Activated CD4-positive, alpha-beta T cell treated with anti-CD3 and anti-CD28 coated beads, Interleukin-2, amount 50 U/mL, for 48 hours (primary cell): Measurements from ENCODE around the gene ATG16L2.
"Not testable (repeated sequence)": the region's sequence is repeated elsewhere in the genome, so short reads cannot be mapped to it uniquely, and the experiment has no call there.

Experiments
- DNase-seq, 2 experiments: peaks; one replicate each; pipeline ENCODE4 v3.0.0-alpha.2; 2020

ATG16L2 gene

DNA sequence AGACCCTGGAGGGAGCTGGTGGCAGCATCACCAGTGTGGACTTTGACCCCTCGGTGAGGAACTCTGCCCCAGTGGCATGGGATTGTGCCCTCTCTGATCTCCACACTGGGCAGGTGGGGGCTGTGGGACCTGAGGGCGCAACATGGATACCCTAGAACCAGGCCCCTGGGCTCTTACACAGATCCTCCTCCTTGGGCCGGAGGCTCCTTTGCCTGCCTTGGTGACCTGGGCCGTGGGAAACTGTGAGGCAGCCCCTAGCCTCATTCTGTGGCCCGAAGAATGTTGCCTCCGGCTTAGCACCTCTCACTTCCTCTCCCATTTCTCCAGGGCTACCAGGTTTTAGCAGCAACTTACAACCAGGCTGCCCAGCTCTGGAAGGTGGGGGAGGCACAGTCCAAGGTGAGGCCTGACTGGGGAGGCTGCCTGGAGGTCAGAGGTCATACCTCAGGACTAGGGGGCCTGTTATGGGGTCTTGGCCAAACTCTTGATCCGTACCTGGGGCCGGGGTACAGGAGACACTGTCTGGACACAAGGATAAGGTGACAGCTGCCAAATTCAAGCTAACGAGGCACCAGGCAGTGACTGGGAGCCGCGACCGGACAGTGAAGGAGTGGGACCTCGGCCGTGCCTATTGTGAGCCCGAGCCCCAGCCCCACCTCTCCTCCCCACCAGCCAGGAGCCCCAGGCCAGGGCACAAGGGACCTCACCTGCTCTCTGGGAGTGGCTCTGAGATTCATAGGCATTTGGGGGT lies 12.2 kb downstream of the ATG16L2 start:
- DNase-seq = no peak

DNA sequence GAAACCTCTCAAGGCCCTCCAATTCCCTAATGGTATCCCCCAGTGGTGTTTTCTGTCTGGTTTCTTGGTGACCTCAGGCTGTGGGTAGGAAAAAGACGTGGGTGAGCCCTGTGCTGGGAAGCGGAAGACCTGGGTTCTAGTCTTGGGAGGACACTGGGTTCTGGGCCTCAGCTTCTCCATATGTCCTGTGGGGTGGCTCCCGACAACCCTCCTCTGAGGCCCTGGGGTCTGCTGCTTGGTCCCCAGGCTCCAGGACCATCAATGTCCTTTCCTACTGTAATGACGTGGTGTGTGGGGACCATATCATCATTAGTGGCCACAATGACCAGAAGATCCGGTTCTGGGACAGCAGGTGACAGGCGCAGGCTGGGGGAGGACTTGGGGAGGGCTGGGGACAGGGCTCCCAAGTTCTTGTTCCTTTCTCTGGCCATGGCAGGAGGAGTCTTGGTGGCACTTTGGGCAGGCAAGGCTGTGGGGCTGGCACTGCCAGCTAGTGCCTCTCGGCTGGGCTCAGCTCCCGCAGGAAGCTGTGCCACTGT lies 12.8 kb downstream of the ATG16L2 start:
- DNase-seq = no peak

DNA sequence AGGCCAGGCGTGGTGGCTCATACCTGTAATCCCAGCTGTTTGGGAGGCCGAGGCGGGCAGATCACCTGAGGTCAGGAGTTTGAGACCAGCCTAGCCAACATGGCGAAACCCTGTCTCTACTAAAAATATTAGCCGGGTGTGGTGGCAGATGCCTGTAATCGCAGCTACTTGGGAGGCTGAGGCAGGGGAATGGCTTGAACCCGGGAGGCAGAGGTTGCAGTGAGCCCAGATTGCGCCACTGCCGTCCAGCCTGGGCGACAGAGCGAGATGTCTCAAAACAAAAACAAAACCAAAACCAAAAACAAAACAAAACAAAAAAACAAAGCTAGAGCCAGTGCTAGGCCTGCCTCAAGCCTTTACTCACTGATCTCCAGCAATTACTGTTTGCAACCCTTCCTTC lies 13.4 kb downstream of the ATG16L2 start:
- not testable (repeated sequence) for DNase-seq

GRCh38 chr11:72828081-72828567 lies 13.9 kb downstream of the ATG16L2 start:
- DNase-seq = no peak

DNA sequence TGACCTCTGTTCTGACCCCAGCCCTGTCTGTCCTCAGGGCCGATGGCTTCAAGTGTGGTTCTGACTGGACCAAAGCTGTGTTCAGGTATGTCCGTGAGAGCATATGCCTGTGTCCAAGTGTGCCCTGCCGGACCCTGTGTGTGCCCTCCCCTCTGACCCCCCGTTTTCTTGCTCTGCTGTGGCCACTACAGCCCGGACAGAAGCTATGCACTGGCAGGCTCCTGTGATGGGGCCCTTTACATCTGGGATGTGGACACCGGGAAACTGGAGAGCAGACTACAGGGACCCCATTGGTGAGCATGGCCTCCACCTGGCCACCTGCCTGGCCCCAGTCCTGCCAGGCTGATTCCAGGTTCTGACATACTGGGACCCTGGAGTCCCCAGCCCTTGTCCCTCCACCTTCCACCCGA lies 14.5 kb downstream of the ATG16L2 start:
- no peak for DNase-seq

DNA sequence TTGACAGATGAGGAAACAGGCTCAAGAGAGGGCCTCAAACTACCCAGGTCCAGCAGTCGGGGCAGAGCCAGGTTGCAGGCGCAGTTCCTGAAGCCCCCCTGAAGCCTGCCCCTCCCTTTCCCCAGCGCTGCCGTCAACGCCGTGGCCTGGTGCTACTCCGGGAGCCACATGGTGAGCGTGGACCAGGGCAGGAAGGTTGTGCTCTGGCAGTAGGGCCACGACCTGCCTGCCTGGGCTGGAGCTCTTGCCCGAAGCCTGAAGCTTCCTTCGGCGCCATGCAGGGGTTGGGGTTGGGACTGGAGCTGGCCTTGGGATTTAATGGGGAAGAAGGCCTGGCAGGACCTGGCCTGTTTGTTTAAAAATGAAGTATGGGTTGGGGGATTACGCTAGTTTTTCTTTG lies 15.0 kb downstream of the ATG16L2 start:
- DNase-seq = no peak

GRCh38 chr11:72829884-72830533 lies 15.8 kb downstream of the ATG16L2 start:
- no peak for DNase-seq

DNA sequence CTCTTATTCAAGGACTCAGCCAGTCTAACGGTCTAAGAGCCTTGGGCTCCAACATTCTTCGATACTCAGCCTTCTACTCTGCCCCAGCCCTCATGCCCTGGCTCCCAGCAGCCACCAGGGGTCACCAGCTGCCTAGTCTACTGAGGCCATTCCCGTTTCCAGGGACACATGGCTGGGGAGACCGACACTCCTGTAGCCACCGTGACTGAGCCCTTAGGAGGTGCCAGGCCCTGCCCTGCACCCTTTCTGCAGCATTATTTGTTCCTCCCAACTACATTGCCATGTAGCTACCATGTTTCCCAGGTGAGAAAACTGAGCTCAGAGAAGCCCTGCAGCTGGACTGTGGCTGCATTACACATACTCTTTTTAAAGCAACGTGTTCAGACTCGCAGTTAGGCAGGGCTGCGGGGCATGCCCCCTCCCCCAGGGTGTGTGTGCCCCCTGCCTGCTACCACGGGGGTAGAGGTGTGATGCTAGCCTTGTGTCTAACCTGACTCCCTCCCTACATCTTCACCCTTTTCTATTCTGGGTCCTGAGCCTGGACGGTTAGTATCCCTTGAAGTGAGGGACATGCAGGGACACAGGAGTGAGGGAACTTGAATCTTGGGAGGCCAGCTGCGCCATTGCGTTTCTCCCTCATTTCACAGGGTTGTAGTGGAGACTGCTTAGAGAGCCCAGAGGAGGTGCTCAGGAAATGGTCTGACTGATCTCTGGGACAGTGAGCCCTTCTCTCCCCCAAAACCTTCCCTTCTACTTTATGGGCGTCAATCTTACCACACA lies 17.5 kb downstream of the ATG16L2 start:
- peak; percentile 67 to 73 for DNase-seq

DNA sequence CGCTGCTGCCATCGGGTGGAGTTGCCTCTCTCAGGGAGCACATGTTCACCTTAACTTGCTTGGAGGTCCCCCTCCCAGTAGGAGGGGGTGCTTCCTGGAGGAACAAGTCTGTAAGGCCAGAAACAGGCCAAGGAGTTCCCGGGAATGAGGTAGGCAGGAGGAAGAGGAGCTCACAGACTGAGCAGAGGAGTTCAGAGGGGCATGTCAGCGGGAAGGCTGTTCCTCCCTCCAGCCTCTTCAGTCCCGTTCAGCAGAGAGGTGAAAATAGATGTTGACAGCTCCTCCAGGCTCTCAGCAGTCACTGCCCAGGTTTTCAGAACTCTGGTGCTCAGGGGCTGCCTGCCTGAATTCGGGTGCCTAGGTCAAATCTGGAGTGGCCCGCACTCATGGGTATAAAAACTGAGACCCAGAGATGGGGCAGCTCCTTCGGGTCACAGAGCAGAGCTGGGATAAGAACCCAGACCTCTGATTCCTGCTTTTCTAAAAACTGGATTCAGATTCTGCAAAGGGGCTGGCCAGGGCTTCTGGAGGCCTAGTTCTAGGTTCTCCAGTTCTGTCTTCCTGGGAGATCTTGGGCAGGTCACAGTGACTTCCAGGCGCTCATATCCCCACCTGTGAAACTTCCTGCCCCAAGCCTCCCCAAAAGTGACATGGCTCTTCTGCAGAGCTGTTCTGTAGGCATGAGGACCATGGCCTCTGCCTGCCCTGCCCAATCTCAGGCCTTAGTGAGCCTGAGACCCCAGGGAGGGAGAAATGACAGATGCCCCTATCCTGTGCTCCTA lies 18.3 kb downstream of the ATG16L2 start:
- DNase-seq = no peak

GRCh38 chr11:72833083-72833733 lies 19.0 kb downstream of the ATG16L2 start:
- DNase-seq = no peak

DNA sequence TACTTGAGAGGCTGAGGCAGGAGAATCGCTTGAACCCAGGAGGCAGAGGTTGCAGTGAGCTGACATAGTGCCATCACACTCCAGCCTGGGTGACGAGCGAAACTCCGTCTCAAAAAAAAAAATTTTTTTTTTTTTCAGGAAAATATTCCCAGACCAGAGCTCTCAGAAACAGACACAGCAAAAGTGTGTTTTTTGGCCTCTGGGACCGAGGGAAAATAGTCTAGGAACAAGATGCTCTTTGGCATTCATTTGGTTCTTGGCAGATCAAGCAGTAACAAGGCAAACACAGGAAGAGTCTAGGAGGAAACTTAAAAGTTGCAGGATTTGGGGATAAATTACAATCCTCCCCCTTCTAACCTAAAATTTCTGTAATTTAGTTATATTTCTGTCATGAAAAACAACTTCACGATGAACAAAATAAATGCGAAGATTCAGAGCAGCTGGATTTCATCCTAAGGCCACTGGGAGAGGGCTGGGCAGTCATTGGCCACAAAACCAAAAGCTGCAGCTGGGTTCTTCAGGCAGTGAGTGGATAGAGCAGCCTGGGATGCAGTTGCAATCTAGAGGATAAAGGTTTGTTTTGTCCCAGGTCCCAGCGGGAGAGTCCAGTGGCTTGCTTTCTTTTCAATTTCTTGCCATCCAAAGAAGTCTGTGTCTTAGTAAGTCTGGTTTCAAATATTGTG lies 19.7 kb downstream of the ATG16L2 start:
- no peak for DNase-seq

DNA sequence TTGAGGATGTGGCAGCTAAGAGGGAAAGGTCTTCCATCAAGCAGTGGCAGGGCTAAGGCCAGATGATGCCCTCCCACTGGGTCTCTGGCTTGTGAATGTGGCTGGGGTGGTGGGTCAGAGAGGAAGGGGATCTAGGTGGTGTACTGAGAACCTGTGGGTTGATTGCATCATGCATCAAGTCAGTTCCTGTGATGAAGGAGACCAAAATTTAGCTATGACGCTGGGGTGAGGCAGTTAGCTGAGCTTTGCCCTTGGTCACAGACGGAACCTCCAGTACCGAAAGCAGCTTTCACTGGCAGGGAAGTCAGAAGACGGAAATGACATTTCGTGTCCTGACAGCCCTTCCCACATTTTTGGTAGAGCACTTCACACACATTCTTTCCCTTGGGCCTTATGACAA lies 20.7 kb downstream of the ATG16L2 start:
- DNase-seq = no peak

GRCh38 chr11:72836111-72836510 lies 21.9 kb downstream of the ATG16L2 start:
- no peak for DNase-seq

DNA sequence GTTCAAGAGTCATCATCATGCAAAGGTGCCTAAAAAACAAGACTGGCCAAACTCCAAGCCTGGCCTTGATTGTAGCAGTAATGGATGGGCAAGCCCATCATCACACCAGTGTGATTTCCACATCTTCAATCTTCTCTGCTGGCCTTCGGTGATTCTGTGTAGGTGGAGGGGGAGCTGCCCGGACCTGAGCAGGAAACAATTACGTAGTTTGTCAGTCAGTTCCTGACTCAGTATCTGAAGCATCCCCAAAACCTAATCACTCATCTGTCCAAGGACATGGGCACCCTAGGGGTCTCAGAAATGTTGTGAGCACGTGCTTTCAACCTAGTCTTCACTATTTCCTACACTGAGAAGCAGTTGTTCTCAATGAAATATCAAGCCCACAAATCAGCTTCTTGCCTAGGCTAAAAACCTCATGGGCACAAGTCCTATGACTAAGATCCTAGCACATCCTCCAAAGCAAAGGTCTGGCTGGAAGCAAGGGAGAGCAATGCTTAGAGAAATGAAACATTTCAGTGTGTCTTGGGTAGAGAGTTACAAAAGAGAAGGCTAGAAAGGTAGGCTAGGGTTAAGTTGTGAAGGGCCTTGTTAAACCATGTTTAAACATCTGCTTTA lies 24.6 kb downstream of the ATG16L2 start:
- DNase-seq = no peak

GRCh38 chr11:72840780-72841179 lies 26.6 kb downstream of the ATG16L2 start:
- no peak for DNase-seq

GRCh38 chr11:72841397-72841796 lies 27.2 kb downstream of the ATG16L2 start:
- DNase-seq = no peak

GRCh38 chr11:72842126-72842525 lies 27.9 kb downstream of the ATG16L2 start:
- no peak for DNase-seq

DNA sequence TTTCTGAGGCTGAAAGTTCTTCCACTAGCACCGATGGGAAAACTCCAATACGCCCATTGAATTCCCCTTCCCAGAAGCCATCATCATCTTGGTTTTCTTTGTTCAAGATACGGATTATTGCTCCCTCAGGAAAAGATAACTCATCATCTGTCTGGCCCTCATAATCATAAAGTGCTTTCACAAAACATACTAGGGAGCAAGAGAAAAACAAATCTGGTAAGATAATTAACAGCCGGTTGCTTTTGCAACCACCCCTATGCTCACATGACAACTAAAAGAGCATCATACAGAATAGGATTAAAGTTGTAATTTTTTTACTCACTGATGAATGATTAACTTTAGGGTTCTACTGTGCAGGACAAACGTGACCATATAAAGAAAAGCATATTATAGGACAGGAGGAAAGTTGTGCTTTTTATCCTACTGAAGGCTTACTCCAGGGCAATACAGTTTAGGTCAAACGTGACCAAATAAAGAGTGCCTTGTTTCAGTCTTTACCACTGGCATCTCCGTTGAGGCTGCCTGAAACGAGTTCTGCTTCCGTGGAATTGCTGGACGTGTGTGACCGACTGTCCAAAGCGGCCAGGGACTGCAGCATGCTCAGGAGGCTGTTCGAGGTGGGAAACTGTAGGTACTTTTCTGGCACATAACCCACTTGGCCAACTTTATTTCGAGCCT lies 28.6 kb downstream of the ATG16L2 start:
- no peak for DNase-seq

- no peak for DNase-seq
These were observed 30.1 kb downstream of the ATG16L2 start for GRCh38 chr11:72844356-72844755.

DNA sequence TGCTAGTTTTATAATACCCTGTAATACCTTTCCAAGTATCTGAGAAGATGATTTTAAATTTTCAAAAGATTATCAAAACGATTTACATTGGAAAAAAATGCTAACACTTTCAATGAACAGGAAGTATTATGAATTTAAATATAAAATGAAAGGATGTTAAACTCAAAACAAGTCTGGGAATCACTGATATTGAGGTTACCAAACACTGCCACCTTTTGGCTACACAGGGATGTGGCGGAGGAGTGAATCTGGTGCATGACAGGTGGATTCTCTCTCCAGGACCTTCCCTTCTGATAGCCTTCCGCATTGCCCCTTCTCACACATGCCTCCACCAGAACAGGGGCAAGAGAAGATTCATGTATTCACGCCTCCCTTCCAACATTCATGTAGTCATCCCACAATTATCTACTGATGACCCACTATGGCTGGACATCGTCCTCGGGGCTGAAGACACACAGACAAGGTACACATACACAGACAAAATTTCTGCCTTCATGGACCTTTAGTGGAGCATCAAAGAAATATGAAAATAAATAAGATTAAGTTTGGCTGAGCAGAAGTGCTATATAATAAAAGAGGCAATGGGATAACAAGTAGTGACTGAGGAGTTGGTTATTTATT lies 34.7 kb downstream of the ATG16L2 start:
- DNase-seq = peak in 1 of 2 experiments; percentile 44
